Calu3 (cell line): ENCODE data around the gene MMD2. TPM values are rescaled to one million over a fixed set of nuclear protein-coding genes. Genes with fewer than 3 reads are reported as not detected.
"Not testable (repeated sequence)": the region's sequence is repeated elsewhere in the genome, so short reads cannot be mapped to it uniquely, and the experiment has no call there.

Experiments used
- BruUV-seq: library from RNA; stranded (reverse); fragments of 400-500 nt; replicated peaks from 2 replicates; lab custom pipeline; 2021; lab: Mats Ljungman, UMichigan
- CTCF ChIA-PET: fragments of 300-600 bp; sonication (Branson Sonifier 250); formaldehyde crosslinking; loops from one replicate; lab custom pipeline; 2022; ENCODE audit warnings: antibody characterized with exemption; lab: Charles Lee
- DNase-seq: peaks from one replicate; pipeline ENCODE4 v3.0.0; 2022
- H3K27ac Mint-ChIP-seq: one replicate; pipeline ENCODE4 v1.8.0; 2022; ENCODE audit warnings: mixed read lengths; ENCODE audit not compliant: unreplicated experiment
- H3K27me3 Mint-ChIP-seq: one replicate; pipeline ENCODE4 v1.8.0; 2022; ENCODE audit warnings: mixed read lengths; ENCODE audit not compliant: unreplicated experiment
- H3K36me3 Mint-ChIP-seq: one replicate; pipeline ENCODE4 v1.8.0; 2022; ENCODE audit warnings: mild to moderate bottlenecking, moderate library complexity, mixed read lengths; ENCODE audit not compliant: insufficient read depth, unreplicated experiment
- H3K4me1 Mint-ChIP-seq: one replicate; pipeline ENCODE4 v1.8.0; 2022; ENCODE audit warnings: mild to moderate bottlenecking, low read depth, mixed read lengths; ENCODE audit not compliant: unreplicated experiment
- H3K4me3 Mint-ChIP-seq: one replicate; pipeline ENCODE4 v1.8.0; 2022; ENCODE audit warnings: mild to moderate bottlenecking, low read depth, moderate library complexity, mixed read lengths; ENCODE audit not compliant: unreplicated experiment
- H3K9me3 Mint-ChIP-seq: one replicate; pipeline ENCODE4 v1.8.0; 2022; ENCODE audit warnings: low read depth, mixed read lengths; ENCODE audit not compliant: unreplicated experiment
- CTCF ChIP-seq: fragments of 200-600 bp; IDR thresholded peaks from one replicate; pipeline ENCODE4 v1.8.0; 2022; ENCODE audit warnings: antibody characterized with exemption; ENCODE audit not compliant: unreplicated experiment
- intact Hi-C: fragments of 100-400 bp; cut with micrococcal nuclease; formaldehyde crosslinking; loops from one replicate; pipeline ENCODE4 v1.10.0; 2022; ENCODE audit not compliant: unreplicated experiment
- total RNA-seq: library from RNA; stranded (reverse); gene quantifications from 2 replicates; pipeline ENCODE4 v1.2.3, GENCODE V29; 2022

Gene MMD2
- total RNA-seq, 1 experiment from 2014 or later = not detected

DNA sequence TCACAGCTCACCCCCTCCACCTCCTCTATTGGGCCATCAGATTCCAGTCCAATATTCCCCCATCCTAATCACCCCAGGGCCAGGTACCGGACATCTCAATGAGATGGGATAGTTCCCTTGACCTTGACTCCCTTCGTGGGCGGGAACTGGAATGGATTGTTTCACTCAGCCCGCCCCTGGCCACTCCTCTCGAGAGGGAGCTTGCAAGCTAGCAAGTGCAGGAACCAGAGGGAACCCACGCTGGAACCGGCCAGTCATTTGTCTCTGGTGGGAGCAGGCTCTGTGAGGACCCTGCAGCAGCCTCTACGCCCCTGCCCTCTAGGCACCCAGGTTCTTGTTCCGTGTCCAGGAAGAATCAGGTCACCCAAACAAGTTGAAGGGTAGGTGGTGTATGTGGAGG lies 64.5 kb downstream of the MMD2 start:
- no peaks in the 10 kb centered on the region for H3K36me3 Mint-ChIP-seq
- no TSS peak for BruUV-seq
- no peak for DNase-seq
- no peak overlapping the region for H3K4me3 Mint-ChIP-seq
- no peak for TF ChIP-seq CTCF
- H3K27me3 Mint-ChIP-seq = peaks cover 43% of the 10 kb centered on the region
- CTCF ChIA-PET = no interaction called here
- H3K9me3 Mint-ChIP-seq = peaks cover 3% of the 10 kb centered on the region
- intact Hi-C loops = no loop called here
- H3K4me1 Mint-ChIP-seq = no peaks in the 10 kb centered on the region
- no peak overlapping the region for H3K27ac Mint-ChIP-seq

- Mint-ChIP-seq H3K9me3 (peaks cover 3% of the 10 kb centered on the region), H3K4me3 (no peak overlapping the region), H3K4me1 (no peaks in the 10 kb centered on the region), H3K36me3 (no peaks in the 10 kb centered on the region), H3K27ac (no peak overlapping the region), H3K27me3 (peaks cover 43% of the 10 kb centered on the region)
- no peak for TF ChIP-seq CTCF
- intact Hi-C loops = no loop called here
- CTCF ChIA-PET = no interaction called here
- no TSS peak for BruUV-seq
- no peak for DNase-seq
Observed at GRCh38 chr7:4893929-4894475, 65.0 kb downstream of the MMD2 start.

DNA sequence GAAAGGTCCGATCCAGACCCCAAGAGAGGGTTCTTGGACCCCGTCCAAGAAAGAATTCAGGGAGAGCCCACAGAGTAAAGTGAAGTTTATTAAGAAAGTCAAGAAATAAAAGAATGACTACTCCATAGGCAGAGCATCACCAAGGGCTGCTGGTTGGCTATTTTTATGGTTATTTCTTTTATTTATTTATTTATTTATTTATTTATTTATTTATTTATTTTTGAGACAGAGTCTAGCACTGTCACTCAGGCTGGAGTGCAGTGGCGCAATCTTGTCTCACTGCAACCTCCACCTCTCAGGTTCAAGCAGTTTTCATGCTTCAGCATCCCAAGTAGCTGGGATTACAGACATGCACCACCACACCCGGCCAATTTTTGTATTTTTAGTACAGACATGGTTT lies 65.8 kb downstream of the MMD2 start:
- DNase-seq, H3K36me3 Mint-ChIP-seq, BruUV-seq, H3K9me3 Mint-ChIP-seq, intact Hi-C loops, H3K4me3 Mint-ChIP-seq, H3K27ac Mint-ChIP-seq, H3K4me1 Mint-ChIP-seq: not testable (repeated sequence)
- peaks cover 35% of the 10 kb centered on the region for H3K27me3 Mint-ChIP-seq
- CTCF ChIA-PET = interaction anchor here (0.7 kb wide), 1 partner anchor 577 kb away, joined by 3 read pairs; no protein-coding TSS in a partner anchor

DNA sequence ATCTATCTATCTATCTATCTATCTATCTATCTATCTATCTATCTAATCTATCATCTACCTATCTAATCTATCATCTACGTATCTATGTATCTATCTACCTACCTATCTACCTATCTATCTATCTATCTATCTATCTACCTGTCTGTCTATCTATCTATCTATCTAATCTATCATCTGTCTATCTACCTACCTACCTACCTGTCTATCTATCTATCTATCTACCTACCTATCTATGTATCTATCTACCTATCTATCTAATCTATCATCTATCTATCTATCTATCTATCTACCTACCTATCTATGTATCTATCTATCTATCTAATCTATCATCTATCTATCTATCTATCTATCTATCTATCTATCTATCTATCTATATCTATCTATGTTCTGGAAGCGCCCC lies 67.5 kb downstream of the MMD2 start:
- CTCF ChIA-PET = interaction anchor here (0.6 to 0.9 kb wide), 4 partner anchors 8 to 348 kb away, joined by 3 to 4 read pairs (median 3); partner anchors contain the start of gene RADIL
- H3K27ac Mint-ChIP-seq, BruUV-seq, H3K4me1 Mint-ChIP-seq, DNase-seq, H3K4me3 Mint-ChIP-seq, H3K9me3 Mint-ChIP-seq, H3K36me3 Mint-ChIP-seq, intact Hi-C loops: not testable (repeated sequence)
- H3K27me3 Mint-ChIP-seq = peaks cover 34% of the 10 kb centered on the region

DNA sequence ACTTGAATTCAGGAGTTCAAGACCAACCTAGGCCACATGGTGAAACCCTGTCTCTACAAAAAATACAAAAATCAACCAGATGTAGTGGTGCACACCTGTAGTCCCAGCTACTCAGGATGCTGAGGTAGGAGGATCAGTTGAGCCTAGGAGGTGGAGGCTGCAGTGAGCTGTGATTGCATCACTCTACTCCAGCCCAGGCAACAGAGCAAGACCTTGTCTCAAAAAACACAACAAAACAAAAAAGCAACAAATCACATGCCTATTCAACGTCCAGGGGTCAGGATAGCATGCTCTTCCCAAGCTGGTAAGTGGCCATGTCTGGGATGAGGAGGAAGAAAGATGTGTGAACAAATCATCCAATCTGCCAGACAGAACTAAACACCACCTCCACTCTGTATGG lies 69.3 kb downstream of the MMD2 start:
- Mint-ChIP-seq H3K27ac (no peak overlapping the region), H3K27me3 (peaks cover 39% of the 10 kb centered on the region), H3K9me3 (peaks cover 3% of the 10 kb centered on the region), H3K4me1 (no peaks in the 10 kb centered on the region), H3K4me3 (no peak overlapping the region), H3K36me3 (peaks cover 1% of the 10 kb centered on the region)
- CTCF ChIA-PET = no interaction called here
- intact Hi-C loops = no loop called here
- no peak for DNase-seq
- no peak for TF ChIP-seq CTCF
- no TSS peak for BruUV-seq
